Endothelial cell of umbilical vein (primary cell): ENCODE results near the gene FNIP2. TPM values are rescaled to one million over a fixed set of nuclear protein-coding genes. Genes with fewer than 3 reads are reported as not detected.

Experiments used
- BruUV-seq: library from RNA; stranded (reverse); fragments of 400-500 nt; replicated peaks from 2 replicates; lab custom pipeline; 2021; lab: Mats Ljungman, UMichigan
- CTCF ChIA-PET: fragments of 300-600, 350-600 bp; sonication (Branson Sonifier 250); formaldehyde crosslinking; loops from one replicate; lab custom pipeline; 2021; ENCODE audit warnings: antibody characterized with exemption, inconsistent platforms; lab: Charles Lee
- POLR2A ChIA-PET: fragments of 300-600, 350-600 bp; sonication (Branson Sonifier 250); formaldehyde crosslinking; loops from one replicate; lab custom pipeline; 2021; ENCODE audit warnings: antibody characterized with exemption, inconsistent platforms; lab: Charles Lee
- DNase-seq: peaks from one replicate; pipeline ENCODE4 v3.0.0-alpha.2; 2011; ENCODE audit warnings: low read depth, low spot score
- FAIRE-seq: peaks from 2 replicates; lab custom pipeline; 2011; peaks lifted over from hg19 to GRCh38; lab: Jason Lieb, UNC
- H2AFZ ChIP-seq: 2 replicates; pipeline ENCODE4 v1.6.0; 2012; ENCODE audit warnings: low read depth, low read length, control low read depth, inconsistent platforms
- H3K27ac ChIP-seq: 2 replicates; pipeline ENCODE4 v1.5.1; 2011; ENCODE audit warnings: low read depth, mild to moderate bottlenecking, control low read depth, low read length, moderate library complexity; ENCODE audit not compliant: insufficient read depth
- H3K27me3 ChIP-seq, 2 experiments: 2 replicates each; pipeline versions ENCODE4 v1.6.0 to v1.6.1; 2011; ENCODE audit warnings: low read length in 2 of 2, mixed read lengths in 1 of 2; ENCODE audit not compliant: control insufficient read depth in 2 of 2, insufficient read depth in 2 of 2
- H3K36me3 ChIP-seq, 2 experiments: 2 replicates in 1 of 2; 3 replicates in 1 of 2; pipeline ENCODE4 v1.5.1; 2011; ENCODE audit warnings: low read length in 2 of 2, mild to moderate bottlenecking in 1 of 2, moderate library complexity in 1 of 2; ENCODE audit not compliant: control insufficient read depth in 2 of 2, insufficient read depth in 2 of 2; ENCODE audit errors: extremely low read depth in 1 of 2
- H3K4me1 ChIP-seq: 3 replicates; pipeline ENCODE4 v1.5.1; 2011; ENCODE audit warnings: mild to moderate bottlenecking, low read length; ENCODE audit not compliant: control insufficient read depth, insufficient read depth; ENCODE audit errors: extremely low read depth
- H3K4me2 ChIP-seq: 2 replicates; pipeline ENCODE4 v1.6.1; 2011; ENCODE audit warnings: low read length, control low read depth, mixed read lengths; ENCODE audit not compliant: insufficient read depth
- H3K4me3 ChIP-seq, 3 experiments: fragments of 200-600 bp in 1 of 3; sonication (generic), shearing (Covaris generic) in 1 of 3; replicated peaks in 1 of 3; 2 replicates each; pipeline ENCODE4 v1.5.1; 2011 to 2016; ENCODE audit warnings: control low read depth in 3 of 3, low read length in 3 of 3, mild to moderate bottlenecking in 2 of 3, inconsistent platforms in 1 of 3, low read depth in 1 of 3, moderate library complexity in 1 of 3; ENCODE audit not compliant: insufficient read depth in 1 of 3
- H3K79me2 ChIP-seq: 2 replicates; pipeline ENCODE4 v1.6.0; 2012; ENCODE audit warnings: low read length, inconsistent platforms; ENCODE audit not compliant: control insufficient read depth, insufficient read depth
- H3K9ac ChIP-seq: replicated peaks from 2 replicates; pipeline ENCODE3; 2011; ENCODE audit warnings: low read length, control low read depth; ENCODE audit not compliant: insufficient read depth; ENCODE audit errors: extremely low read depth
- H3K9me1 ChIP-seq: replicated peaks from 3 replicates; pipeline ENCODE4 v1.6.0; 2011; ENCODE audit warnings: mild to moderate bottlenecking, low read length; ENCODE audit not compliant: control insufficient read depth, insufficient read depth; ENCODE audit errors: extremely low read depth
- H3K9me3 ChIP-seq: replicated peaks from 2 replicates; pipeline ENCODE4 v1.5.1; 2012; ENCODE audit warnings: low read length, inconsistent platforms; ENCODE audit not compliant: control insufficient read depth, insufficient read depth
- H4K20me1 ChIP-seq: replicated peaks from 2 replicates; pipeline ENCODE3; 2011; ENCODE audit warnings: mild to moderate bottlenecking, low read length; ENCODE audit not compliant: control insufficient read depth, insufficient read depth; ENCODE audit errors: extremely low read depth
- EZH2 ChIP-seq: IDR thresholded peaks from 2 replicates; pipeline ENCODE4 v1.6.1; 2012; ENCODE audit warnings: borderline replicate concordance, low read depth, mild to moderate bottlenecking, moderate library complexity, low read length, inconsistent platforms; ENCODE audit not compliant: severe bottlenecking
- FOS ChIP-seq: IDR thresholded peaks from 2 replicates; pipeline ENCODE4 v1.6.1; 2011; ENCODE audit warnings: mild to moderate bottlenecking, low read length, moderate library complexity, borderline replicate concordance; ENCODE audit not compliant: insufficient read depth
- GATA2 ChIP-seq: IDR thresholded peaks from 2 replicates; pipeline ENCODE4 v1.7.0; 2011; ENCODE audit warnings: low read depth, mild to moderate bottlenecking, moderate library complexity, mixed read lengths, low read length; ENCODE audit not compliant: insufficient read length, insufficient read depth
- JUN ChIP-seq: IDR thresholded peaks from 2 replicates; pipeline ENCODE4 v1.6.1; 2011; ENCODE audit warnings: borderline replicate concordance, low read depth; ENCODE audit not compliant: insufficient read length, insufficient read depth
- MAX ChIP-seq: IDR thresholded peaks from 2 replicates; pipeline ENCODE4 v1.6.1; 2011; ENCODE audit not compliant: insufficient read depth, insufficient read length
- MYC ChIP-seq: IDR thresholded peaks from one replicate; pipeline ENCODE4 v1.6.1; 2011; ENCODE audit warnings: mild to moderate bottlenecking, low read depth, low read length
- POLR2A ChIP-seq: IDR thresholded peaks from 2 replicates; pipeline ENCODE4 v1.6.1; 2012; ENCODE audit warnings: low read depth, mild to moderate bottlenecking, control low read depth, low read length
- POLR2AphosphoS5 ChIP-seq: IDR thresholded peaks from 2 replicates; pipeline ENCODE4 v1.6.1; 2012; ENCODE audit warnings: low read depth, mild to moderate bottlenecking, control low read depth, low read length, moderate library complexity; ENCODE audit not compliant: insufficient read depth
- dilution Hi-C: fragments of 300-500 bp; cut with MboI; formaldehyde crosslinking; loops from one replicate; pipeline ENCODE4 v1.15.0; 2019; ENCODE audit warnings: low sequenced_read_pairs; ENCODE audit not compliant: extremely low pct_ligation_motif_present
- intact Hi-C: fragments of 100-400 bp; cut with micrococcal nuclease; formaldehyde crosslinking; loops from one replicate; pipeline ENCODE4 v1.10.0; 2022
- polyA plus RNA-seq, 4 experiments: library from polyadenylated mRNA; depleted of rRNA in 3 of 4; stranded (reverse) in 3 of 4; unstranded in 1 of 4; fragments of >200 nt; gene quantifications; 2 replicates each; pipeline versions ENCODE4 v1.2.1 to v1.2.3, GENCODE V29; 2011 to 2012; ENCODE audit warnings: missing spikeins in 1 of 4
- total RNA-seq: library from RNA; stranded (reverse); gene quantifications from 2 replicates; pipeline ENCODE4 v1.2.3, GENCODE V29; 2021
- TF ChIP-seq, protein P1 (sequence below), 2 donors: IDR thresholded peaks; 1 replicate in 1 of 2; 2 replicates in 1 of 2; pipeline ENCODE4 v1.5.1; 2011; ENCODE audit warnings: low read length in 2 of 2, mild to moderate bottlenecking in 2 of 2, moderate library complexity in 2 of 2, control low read depth in 1 of 2, inconsistent platforms in 1 of 2, low read depth in 1 of 2; ENCODE audit not compliant: insufficient read depth in 1 of 2; ENCODE audit errors: extremely low read depth in 1 of 2

The FNIP2 gene
- total and polyA plus RNA-seq, 2 donors (not counting 3 experiments of a cell fraction or from before 2014, with no cell fraction given) = 4.5 to 14.4 TPM

- H3K4me3 ChIP-seq = no peak overlapping the region
- POLR2A ChIA-PET = no interaction called here
- no peak for DNase-seq
- BruUV-seq = no TSS peak
- no peak overlapping the region for H2AFZ ChIP-seq
- no peak overlapping the region for H3K4me2 ChIP-seq
- no peaks in the 10 kb centered on the region for H3K79me2 ChIP-seq
- no peaks in the 10 kb centered on the region for H3K36me3 ChIP-seq
- TF ChIP-seq FOS = no peak
- TF ChIP-seq, protein P1, sequence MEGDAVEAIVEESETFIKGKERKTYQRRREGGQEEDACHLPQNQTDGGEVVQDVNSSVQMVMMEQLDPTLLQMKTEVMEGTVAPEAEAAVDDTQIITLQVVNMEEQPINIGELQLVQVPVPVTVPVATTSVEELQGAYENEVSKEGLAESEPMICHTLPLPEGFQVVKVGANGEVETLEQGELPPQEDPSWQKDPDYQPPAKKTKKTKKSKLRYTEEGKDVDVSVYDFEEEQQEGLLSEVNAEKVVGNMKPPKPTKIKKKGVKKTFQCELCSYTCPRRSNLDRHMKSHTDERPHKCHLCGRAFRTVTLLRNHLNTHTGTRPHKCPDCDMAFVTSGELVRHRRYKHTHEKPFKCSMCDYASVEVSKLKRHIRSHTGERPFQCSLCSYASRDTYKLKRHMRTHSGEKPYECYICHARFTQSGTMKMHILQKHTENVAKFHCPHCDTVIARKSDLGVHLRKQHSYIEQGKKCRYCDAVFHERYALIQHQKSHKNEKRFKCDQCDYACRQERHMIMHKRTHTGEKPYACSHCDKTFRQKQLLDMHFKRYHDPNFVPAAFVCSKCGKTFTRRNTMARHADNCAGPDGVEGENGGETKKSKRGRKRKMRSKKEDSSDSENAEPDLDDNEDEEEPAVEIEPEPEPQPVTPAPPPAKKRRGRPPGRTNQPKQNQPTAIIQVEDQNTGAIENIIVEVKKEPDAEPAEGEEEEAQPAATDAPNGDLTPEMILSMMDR (IDR thresholded peaks at IDR 0.05; ENCODE audit: extremely low read depth in 1 of 2, insufficient read depth in 1 of 2, low read depth in 1 of 2, low read length in 2 of 2) = no peak
- no peak for TF ChIP-seq POLR2AphosphoS5
- no peak for TF ChIP-seq POLR2A
- no peak for TF ChIP-seq MAX
- no peak for TF ChIP-seq MYC
- no peak for TF ChIP-seq JUN
- no peak for TF ChIP-seq EZH2
- no peak for TF ChIP-seq GATA2
- no peaks in the 10 kb centered on the region for H3K9me1 ChIP-seq
- no peak for FAIRE-seq
- CTCF ChIA-PET = interaction anchor here (1.6 to 1.7 kb wide), 2 partner anchors 16 to 19 kb away, joined by 4 to 8 read pairs; no protein-coding TSS in a partner anchor
- no peaks in the 10 kb centered on the region for H3K27me3 ChIP-seq
- no peak overlapping the region for H3K9ac ChIP-seq
- dilution Hi-C loops = no loop called here
- no peaks in the 10 kb centered on the region for H3K9me3 ChIP-seq
- H4K20me1 ChIP-seq = no peaks in the 10 kb centered on the region
- no peak overlapping the region for H3K27ac ChIP-seq
- H3K4me1 ChIP-seq = no peaks in the 10 kb centered on the region
- intact Hi-C loops = no loop called here
Observed at GRCh38 chr4:158930639-158930972, 161.8 kb downstream of the FNIP2 start.
